IPS DF 4.7 (cell line): ENCODE measurements around the gene TNIP1.

Source experiments
- DNase-seq: peaks from one replicate; pipeline ENCODE4 v3.0.0-alpha.2; 2013; ENCODE audit warnings: low spot score; ENCODE audit errors: extremely low read depth

Gene TNIP1

DNA sequence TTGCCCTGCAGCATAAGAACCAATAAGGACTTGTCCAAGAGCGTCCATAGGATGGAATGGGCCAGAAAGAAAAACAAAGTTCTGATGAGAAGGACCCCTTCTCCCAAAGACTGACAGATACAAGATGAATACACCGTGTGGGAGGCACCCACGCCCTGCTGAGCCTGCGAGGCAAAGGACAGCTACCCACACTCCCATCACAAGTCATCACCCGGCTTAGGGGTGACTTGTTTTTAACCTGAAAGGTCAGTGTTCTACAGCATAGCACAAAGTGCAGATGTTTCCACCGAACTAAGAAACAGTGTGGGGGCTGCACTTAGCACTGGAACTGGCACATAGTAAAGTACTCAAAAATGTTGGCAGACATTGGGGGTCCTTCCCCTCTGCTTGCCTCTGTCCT is 13.9 kb downstream of the TNIP1 start:
- DNase-seq, result no peak

DNA sequence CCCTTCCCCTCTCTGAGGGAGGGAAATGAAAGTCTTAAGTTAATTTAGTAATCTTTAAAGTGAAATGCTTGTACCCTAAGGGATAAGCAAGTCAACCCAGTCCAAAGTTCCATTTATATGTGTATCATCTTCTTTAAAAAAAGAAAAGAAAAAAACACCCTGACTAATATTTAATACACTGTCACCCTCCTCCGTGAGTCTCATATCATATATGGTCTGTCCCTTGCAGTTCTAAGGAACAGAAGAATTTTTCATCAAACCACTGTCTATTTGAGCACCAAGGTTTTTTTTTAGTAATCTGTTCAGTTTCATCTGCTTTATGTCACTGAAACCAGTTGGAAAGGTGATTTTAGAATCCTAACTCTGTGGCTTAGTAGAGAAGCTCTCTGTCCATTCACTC is 15.2 kb downstream of the TNIP1 start:
- no peak for DNase-seq

DNA sequence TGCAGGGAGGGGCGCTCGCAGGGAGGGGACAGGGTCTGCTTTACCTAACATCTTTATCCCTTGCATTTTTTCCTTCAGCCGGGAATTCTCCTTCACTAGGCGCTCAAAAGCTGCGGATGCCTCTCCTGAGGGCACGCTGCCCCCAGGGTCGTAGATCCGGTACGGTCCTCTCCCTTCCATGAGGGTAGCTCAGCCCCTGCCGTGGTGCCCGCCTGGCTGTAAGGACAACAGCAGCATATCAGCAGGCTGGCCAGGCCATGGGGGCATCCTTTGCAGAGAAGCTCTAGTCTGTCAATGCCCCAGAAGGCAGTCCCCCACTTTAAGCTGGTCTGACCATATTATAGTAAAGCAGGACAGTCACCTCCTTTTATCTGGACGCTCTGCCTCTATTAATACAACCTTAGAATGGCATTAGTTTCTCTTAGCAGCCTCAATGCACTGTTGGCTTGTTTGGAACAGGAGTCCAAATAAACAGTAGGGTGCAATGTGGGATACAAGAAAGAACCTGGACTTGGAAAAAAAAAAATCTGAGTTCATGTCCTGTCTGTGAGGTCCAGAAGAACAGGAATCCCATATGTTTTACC is 15.8 kb downstream of the TNIP1 start:
- no peak for DNase-seq

DNA sequence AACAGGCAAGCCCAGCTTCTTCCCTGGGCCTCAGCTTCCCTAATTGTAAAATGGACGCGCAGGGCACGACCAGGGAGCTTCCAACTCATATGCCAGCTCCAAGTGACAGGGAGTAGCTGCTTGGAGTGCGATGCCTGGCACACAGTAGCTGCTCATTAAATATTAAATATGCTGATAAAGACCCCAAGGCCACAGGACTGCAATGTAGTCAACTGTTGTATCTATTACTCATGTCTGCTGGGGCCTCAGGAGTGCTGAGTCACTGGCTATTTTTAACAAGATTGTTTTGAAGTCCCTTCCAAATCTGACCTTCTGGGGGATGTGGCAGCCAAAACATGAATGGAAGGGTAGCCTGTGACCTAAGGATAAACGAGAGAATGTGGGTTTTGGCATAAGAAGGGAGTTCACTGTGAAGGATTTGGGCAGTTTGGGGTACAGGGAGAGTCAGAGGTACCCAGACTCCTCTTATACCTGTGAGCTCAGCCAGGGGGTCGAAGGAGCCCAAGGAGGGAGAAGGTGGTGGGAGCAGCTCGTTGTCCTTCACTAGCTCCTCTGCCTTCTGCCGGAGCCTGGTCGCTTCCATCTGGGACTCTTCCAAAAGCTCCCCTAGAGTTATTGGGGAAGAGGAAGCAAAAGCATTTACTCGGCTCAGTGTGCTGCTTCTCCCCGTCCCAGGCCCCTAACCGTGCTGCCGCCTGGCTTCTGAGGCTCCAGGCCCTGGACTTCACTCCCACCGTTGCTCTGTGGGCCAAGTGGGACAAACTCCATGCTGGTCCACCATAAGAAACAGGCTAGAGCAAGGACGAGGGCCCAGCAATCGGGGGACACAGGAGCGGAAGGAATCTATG is 17.5 kb downstream of the TNIP1 start:
- DNase-seq, result no peak

DNA sequence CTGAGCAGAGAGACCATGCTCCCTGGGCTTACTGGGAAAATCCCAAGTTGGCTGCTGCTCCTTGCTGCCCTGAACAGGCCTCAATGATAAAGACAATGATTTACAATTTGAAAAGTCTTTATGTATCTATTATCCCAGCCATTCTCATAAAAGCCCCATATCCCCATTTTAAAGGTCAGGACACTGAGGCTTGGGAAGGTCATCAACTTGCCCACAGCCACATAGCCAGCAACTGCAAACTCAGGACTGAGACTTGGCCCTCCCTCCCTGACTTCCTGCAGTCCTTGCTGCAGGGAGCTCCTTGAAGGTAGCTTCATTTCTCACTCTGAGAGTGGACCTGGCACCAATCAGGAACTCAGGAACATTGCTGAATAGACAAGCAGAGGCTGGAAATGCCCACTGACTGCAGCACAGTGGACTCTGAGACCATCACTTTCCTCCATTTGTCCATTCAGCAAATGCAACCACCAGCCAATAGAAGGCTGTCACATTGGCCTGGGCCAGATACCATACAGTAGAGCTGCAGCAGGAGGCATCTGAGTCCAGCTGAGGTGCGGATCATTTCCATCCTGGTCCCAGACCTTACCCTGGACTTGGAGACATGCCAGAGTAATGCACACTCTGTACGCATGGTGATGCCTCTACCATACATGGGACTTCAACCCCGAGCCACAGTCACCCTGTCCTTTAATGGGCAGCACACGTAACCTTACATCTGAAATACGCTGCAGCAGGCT is 18.3 kb downstream of the TNIP1 start:
- no peak for DNase-seq

DNA sequence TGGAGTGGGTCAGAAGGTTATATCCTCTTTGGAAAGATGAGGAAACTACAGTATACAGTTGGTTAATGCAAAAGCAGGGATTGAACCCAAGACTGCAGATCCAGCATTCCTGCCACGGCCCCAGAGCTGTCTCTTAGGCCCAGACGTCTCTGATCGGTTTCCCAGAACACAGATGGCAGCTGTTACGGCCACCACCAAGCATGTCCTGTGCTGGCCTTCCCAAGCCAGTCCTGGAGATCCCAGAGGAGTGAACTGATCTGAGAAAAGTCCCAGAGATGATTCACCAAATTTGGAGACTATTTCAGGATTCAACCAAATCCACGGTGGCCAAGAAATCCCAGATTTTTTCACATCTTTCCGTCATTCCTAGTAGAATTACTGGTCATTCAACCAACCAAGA is 20.1 kb downstream of the TNIP1 start:
- DNase-seq, result no peak

DNA sequence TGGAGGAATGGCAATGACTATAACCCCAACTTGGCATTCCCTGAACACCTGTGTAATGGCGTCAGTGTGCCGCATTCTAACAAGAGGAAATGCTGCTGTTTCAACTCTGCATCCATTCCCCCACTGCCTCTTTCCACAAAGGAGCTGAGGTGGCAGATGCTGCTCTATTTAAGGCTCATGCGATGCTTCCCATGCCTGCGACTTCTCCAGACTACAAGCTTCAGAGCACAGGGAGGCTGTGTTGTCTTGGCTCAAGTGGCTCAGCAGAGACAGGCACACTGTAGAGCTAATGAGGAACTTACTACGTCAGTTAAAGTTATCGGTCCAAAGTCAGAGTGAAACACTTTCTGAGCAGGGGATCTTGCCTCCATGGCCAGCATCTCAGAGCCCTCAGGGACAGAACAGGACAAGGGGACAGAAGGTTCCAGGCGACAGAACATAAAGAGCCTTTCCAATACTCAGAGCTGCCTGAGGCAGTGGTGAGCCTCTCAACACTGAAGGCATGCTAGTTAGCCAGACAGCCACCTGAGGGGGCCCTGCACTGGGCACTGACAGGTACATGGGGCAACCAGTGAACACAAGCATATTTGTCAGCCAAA is 21.8 kb downstream of the TNIP1 start:
- DNase-seq, result no peak

DNA sequence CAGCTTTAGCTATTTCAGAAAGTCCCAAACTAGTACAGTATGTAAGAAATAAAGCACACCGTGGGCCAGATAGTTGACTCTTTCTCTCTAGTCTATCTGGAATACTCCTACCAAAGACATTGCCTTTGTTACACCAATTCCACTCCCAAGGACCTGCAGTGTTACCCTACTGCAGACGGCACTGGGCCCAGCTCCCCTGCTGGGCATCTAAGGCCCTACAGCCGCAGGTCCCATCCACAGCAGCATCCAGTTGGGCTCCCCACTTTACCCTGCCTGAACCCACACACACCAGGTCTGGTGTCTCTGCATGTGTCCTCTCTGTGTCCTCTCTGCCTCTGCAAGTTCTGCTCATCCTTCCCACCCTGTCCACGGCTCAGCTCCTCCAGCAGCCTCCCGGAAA is 22.5 kb downstream of the TNIP1 start:
- no peak for DNase-seq

DNA sequence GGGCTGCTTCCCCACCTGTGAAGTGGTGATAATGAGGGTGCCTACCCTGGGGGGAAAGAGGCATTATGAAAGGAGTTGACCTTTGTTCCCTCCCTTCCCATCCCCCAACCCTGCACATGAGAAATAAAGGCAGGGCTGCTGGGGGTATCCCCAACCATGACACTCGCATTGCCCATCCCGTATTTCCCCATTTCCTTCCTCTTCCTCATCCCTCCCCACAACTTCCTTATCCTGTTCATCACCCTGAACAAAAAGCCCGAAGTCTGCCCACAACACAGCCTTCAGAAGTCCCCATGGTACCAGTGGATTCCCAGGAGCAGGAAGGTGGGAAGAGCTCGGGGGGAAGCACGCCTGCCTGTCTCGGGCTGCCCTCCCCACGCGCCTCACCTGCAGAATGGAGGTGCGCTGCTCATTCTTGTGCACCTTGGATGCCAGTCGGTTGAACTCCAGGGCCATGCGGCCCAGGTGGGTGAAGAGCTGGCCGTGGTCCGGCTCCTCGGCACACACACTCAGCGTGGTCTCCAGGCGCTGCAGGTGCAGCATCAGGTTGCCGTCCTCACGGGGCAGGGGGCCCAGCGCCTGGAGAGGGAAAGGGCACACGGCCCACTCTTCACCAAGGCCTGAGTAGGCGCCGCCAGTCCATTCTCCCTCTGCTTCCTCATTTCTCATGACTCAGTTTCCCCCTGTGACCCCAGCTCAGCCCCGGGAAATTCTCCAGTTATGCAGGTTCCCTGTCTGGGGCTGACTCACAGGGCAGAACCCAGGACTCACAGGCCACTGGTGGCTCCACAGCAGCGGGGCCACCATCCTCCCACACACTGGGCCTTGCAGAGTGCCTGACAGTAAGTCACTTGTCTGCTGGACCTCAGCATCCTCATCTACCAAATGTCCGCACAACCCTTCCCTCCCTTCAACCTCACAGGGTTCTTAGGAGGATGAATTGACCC is 24.2 kb downstream of the TNIP1 start:
- DNase-seq, result no peak

DNA sequence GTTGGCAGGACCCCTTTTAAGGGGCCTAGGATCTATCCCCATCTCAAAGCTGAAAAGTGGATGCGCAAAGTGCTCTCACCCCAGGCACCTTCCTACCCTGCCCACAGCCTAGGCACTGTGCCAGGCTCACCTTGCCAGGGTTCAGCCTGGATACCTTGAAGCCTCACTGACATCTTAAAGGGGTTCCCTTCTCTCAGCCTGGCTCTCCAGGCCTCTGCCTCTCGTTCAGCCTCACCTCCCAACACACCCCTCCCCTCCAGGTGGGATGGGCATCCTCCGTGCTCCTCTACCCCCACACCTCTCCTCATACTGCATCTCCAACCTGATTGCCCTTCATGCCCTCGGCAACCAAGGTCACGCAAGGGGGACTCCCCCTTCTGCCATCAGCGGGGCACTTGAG is 25.5 kb downstream of the TNIP1 start:
- DNase-seq, result no peak

DNA sequence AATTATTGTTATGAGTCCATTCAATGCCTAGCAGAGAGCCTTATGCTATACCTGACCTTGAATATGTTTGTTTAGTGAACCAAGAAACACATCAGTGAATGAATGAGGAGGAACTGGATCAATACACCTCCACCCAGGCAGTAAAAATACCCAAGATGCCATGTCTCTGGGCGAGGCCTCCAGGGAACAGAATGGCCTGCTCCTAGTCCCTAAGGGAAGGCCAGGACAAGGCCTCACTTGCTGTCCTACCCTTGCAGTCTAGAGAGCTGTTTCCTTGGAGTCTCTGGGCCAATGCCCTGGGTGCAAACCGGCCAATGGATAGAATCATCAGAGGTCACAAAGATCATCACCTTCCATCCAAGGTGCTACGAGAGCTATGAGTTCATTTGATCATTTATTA is 26.1 kb downstream of the TNIP1 start:
- no peak for DNase-seq

DNA sequence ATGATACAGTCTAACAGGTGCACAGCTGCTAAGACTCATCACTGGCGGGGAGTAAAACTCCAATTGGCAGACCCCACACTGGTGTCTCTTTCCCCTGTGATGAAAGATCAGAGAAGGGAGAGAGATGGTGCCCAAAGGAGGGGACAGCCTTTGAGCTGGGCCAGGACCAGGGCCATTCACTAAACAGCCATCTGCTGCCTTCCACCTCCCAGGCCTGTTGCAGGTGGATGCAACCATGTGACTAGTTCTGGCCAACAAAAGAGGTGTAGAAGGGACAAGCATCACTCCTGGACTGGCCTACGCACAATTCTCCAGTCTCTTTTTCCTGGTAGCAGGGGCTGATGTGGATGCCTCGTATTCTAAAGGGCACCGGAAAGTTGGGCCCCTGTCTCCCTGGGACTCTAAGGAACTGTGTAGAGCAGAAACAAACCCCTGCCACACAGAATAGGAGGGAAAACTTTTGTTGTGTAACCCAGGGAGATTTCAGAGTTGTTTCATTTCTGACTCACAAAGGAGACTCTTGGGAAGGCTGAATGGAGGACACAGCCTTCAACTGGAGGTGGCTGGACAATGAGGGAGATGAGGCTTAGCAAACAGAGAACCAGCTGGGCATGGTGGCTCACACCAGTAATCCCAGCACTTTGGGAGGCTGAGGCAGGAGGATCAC is 26.9 kb downstream of the TNIP1 start:
- no peak for DNase-seq

DNA sequence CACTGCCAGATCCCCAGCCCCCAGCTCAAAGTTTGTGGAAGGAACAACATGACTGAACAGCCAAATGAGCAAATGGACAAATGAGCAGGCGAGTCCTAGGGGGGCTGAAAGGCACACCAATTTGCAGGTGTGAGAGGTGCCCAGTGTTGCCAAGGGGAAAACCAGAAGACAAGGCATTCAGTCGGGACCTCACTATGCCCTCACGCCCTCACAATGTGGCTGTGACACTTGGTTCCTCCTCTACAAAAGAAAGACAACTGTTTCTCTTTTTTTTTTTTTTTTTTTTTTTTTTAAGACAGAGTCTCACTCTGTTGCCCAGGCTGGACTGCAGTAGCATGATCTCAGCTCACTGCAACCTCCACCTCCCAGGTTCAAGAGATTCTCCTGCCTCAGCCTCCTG is 28.0 kb downstream of the TNIP1 start:
- no peak for DNase-seq

DNA sequence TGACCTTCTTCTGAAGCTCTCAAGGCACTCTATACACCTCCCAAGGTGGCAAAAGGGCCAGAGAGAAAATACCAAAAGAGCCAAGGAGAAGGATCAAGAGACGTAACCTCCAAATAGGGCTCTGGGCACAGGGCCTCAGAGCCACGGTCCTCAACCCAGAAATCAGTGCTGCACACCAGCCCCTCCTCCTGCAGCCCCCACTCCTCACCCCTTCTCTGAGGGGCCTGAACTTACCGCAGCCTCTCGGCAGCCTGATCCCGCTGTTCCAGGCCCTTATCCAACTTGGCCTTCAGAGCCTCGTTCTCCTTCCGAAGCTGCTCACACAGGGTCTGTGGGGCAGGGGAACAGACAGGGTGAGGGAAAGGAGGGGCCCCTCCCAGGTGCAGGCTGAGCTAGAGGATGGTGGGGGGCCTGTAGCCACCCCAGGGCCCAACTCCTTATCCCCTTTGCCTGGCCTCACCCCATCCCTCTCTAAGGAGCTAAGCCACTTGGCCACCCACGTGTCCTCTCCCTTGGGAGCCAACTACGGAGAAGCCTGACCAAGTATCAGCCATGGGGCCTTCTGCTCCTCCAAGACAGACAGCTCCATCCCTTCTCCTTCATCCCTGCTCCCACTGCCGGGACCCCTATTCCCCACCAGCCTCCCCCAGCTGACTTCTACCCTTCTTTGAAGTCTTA is 28.8 kb downstream of the TNIP1 start:
- no peak for DNase-seq

DNA sequence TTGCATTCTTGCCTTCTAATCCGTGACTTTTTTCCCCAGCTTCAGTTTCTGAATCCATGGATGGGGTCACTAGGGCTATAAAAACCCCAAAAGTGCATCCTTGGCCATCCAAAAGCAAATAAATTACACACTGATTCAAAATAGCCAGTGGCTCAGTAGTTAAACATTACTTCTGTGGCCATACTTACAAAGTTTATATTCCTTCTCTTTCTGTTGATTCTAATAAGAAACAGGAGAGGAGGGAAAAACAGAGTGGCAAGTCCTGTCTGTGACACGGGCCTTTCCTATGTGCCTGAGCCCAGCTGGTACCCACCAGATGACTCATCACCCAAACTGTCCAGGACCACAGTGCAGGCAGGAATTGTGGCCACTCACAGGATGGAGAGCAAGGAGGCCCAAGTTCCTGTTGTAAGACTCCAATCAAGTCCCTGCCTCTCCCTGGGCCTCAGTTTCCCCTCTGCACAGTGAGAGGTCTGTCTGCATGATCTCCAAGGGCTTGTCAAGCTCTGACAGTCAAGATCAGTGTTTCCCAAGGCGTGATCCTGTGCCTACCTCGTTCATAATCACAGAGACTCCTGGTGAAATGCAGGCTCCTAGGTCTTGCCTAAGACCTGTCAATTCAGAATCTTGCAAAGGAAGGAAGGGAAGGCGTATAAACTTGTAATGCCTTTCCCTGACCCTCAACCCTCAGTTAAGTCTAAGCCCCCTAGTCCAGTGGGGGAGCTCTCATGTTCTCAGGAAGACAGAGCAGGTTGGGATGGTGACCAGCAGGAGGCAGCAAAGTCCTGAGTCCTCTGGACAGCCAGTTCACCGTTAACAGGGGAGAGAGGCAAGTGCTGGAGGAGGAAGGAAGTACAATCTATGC is 29.5 kb downstream of the TNIP1 start:
- peak; percentile 72 for DNase-seq

DNA sequence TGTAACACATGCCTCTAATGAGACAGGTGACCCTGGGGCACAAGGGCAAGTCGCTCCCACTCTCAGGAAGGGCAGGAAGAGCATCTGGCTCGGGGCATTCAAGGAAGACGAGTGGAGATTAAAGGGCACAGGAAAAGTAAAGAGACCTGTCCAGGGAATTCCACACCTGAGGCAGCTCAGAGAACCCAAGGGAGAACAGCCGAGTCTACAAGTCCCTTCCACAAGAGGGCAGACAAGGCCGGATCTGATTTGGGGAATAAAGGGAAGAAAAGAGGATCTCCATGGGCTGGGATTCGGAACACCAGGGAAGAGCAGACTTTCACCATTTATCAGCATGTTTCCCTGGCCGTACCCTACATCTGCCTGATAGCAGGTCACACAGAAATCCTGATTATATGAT is 32.3 kb downstream of the TNIP1 start:
- DNase-seq, result no peak

DNA sequence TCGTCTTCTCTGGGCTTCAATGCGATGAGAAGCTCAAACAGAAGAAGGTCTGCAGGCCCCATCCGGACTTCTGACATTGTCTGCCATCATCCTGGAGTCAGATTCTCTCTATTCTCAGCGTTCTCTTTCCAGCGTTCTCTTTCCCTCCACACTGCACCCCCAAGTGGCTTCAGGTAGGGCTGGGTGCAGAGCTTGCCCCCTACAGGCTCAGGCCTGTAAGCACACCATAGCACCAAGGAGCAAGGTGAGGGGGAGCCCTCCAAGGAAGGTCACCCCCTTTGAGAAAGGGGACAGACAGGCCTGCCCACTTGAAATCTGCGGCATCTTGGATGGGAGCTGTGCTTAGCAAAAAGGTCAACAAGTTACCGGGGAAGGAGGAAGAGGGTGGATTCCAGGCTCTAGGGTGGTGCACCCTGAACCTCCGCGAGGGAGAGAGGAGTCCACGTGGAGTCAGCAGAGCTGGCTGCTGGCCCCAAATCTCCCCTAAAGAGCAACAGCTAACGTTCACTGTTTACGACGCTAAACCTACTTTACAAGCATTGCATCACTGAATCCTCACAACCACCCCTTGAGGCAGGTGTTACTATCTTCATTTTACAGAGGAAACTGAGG is 32.9 kb downstream of the TNIP1 start:
- DNase-seq, result no peak

DNA sequence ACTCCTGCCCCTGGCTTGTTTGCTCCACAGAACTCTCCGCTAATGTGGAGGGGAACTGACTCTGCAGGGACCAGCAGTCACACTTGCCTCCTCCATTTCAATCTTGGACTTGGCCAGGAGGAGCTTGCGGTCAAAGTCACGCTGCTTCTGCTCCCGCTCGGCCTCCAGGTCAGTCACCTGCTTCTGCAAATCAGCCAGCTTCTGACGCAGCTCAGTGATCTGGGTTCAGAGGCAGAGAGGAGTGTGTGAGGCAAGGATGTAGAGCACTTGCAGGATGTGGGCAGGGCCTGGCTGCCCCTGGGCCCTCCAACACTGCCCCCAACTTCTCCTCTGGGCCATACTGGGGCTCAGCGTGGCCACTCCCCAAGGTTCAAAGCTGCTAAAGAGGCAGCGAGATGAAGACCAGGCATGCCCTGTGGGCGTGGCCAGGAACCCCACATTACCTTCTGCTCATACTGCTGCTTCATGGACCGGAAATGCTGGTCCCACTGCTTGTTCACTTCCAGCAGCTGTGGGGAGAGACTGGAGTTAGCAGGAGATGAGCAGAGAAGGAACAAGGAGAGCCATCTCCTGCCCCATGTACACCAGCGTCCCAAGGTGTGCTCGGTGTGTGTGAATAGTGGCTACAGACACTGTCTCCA is 38.3 kb downstream of the TNIP1 start:
- no peak for DNase-seq
